NCI-H69 (cell line): ENCODE results near the gene NBPF3.
"Not testable (repeated sequence)": the region's sequence is repeated elsewhere in the genome, so short reads cannot be mapped to it uniquely, and the experiment has no call there.

Experiments
- DNase-seq: peaks from one replicate; lab custom pipeline; 2025; lab: John Stamatoyannopoulos, UW

NBPF3 gene

GRCh38 chr1:21439721-21440629 is at the start of gene NBPF3:
NBPF3 (plus strand) TSS chr1:21440137; CDS start chr1:21445087, 4,950 bp downstream.
- DNase-seq: peak; percentile 87

- DNase-seq: no peak
Observed at GRCh38 chr1:21391497-21391896, 48.4 kb upstream of the NBPF3 start.

GRCh38 chr1:21392587-21393263 is 47.2 kb upstream of the NBPF3 start:
- DNase-seq: no peak

GRCh38 chr1:21396516-21396915 is 43.4 kb upstream of the NBPF3 start:
- DNase-seq: no peak

- peak; percentile 69 for DNase-seq
Observed at GRCh38 chr1:21397813-21398188, 42.1 kb upstream of the NBPF3 start.

GRCh38 chr1:21401726-21402346 is 38.1 kb upstream of the NBPF3 start:
- not testable (repeated sequence) for DNase-seq

DNA sequence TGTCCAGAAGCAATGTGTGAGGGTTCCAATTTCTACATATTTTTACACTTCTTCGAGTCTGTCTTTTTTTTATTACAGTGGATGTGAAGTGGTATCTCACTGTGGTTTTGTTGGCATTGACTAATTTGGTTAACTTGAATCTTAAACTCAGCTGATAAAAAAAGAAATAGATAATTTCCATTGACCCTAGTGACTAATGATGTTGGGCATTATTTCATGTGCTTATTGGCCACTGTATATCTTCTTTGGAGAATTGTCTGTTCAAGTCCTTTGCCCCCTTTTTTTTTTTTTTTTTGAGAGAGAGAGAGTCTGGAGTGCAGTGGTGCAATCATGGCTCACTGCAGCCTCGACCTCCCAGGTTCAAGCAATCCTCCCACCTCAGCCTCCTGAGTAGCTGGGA is 33.3 kb upstream of the NBPF3 start:
- DNase-seq: no peak

DNA sequence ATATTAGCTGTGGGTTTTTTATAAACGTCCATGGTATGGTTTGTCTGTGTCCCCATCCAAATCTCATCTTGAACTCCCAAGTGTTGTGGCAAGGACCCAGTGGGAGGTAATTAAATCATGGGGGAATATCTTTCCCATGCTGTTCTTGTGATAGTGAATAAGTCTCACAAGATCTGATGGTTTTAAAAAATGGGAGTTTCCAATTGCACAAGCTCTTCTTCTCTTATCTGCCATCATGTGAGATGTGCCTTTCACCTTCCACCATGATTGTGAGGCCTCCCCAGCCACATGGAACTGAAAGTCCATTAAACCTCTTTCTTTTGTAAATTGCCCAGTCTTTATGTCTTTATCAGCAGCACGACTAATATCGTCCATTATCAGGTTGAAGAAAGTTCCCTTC is 30.0 kb upstream of the NBPF3 start:
- not testable (repeated sequence) for DNase-seq

GRCh38 chr1:21414015-21414414 is 25.9 kb upstream of the NBPF3 start:
- no peak for DNase-seq

DNA sequence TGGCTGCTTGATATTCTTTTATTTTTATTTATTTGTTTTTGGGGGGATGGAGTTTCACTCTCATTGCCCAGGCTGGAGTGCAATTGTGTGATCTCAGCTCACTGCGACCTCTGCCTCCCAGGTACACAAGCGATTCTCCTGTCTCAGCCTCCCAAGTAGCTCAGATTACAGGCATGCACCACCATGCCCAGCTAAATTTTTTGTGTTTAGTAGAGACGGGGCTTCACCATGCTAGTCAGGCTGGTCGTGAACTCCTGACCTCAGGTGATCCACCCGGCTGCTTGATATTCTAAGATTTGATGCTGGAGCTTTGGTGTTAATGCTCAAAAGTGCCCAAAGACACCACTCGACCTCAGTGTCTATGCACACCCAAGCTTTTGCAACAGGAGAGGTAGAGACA is 19.6 kb upstream of the NBPF3 start:
- not testable (repeated sequence) for DNase-seq

DNA sequence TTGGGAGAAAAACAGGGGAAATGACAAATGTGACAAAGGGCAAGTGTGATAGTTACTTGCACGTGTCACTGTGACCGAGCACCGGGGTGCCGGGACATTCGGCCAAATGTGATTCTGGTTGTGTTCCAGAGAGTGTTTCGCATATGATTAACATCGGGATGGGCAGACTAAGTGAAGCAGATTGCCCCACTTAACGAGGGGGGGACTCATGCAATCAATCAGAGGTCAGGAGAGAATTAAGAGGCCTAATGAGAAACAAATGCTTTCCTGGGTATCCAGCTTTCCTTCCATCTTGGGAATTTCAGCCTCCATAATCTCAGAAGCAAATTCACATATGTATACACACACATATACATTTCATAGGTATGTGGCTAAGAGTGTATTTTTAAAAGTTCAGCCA is 18.6 kb upstream of the NBPF3 start:
- DNase-seq: not testable (repeated sequence)

DNA sequence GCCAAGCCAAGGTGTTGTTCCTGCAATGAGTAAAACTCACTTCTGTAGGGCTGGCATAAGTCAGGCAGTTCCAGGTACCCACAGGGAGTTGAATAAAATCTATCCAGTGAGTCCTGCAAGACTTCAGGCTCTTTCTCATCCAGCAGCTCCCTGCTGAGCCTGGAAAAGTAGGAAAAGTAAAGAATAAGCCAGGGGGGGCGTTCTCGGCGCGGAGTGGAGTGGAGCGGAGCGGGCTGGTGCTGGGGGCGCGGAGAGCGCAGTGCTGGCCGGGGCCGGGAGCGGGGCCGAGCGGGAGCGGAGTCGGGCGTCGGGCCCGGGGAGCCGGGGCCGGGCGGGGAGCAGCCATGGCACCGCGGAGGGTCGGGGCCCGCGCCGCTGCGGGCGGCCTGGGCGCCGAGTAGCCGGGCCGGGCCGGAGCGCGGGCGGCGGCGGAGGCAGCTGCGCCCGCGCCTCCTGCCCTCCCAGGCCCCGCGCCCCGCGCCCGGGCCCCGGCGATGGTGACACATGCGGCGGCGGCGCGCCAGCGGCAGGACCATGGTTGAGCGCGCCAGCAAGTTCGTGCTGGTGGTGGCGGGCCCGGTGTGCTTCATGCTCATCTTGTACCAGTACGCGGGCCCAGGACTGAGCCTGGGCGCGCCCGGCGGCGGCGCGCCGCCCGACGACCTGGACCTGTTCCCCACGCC is 12.0 kb upstream of the NBPF3 start:
- DNase-seq: not testable (repeated sequence)

- not testable (repeated sequence) for DNase-seq
Observed at GRCh38 chr1:21428481-21429073, 11.4 kb upstream of the NBPF3 start.

DNA sequence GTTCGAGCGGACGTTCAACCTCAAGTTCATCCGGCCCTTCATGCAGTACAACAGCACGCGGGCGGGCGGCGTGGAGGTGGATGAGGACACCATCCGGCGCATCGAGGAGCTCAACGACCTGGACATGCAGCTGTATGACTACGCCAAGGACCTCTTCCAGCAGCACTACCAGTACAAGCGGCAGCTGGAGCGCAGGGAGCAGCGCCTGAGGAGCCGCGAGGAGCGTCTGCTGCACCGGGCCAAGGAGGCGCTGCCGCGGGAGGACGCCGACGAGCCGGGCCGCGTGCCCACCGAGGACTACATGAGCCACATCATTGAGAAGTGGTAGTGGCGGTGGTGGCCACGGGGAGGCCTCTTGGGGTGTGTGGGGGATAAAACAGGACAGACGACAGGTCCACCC is 10.7 kb upstream of the NBPF3 start:
- not testable (repeated sequence) for DNase-seq

GRCh38 chr1:21430875-21431274 is 9.1 kb upstream of the NBPF3 start:
- DNase-seq: not testable (repeated sequence)

- DNase-seq: no peak
Observed at GRCh38 chr1:21434394-21434793, 5.5 kb upstream of the NBPF3 start.

DNA sequence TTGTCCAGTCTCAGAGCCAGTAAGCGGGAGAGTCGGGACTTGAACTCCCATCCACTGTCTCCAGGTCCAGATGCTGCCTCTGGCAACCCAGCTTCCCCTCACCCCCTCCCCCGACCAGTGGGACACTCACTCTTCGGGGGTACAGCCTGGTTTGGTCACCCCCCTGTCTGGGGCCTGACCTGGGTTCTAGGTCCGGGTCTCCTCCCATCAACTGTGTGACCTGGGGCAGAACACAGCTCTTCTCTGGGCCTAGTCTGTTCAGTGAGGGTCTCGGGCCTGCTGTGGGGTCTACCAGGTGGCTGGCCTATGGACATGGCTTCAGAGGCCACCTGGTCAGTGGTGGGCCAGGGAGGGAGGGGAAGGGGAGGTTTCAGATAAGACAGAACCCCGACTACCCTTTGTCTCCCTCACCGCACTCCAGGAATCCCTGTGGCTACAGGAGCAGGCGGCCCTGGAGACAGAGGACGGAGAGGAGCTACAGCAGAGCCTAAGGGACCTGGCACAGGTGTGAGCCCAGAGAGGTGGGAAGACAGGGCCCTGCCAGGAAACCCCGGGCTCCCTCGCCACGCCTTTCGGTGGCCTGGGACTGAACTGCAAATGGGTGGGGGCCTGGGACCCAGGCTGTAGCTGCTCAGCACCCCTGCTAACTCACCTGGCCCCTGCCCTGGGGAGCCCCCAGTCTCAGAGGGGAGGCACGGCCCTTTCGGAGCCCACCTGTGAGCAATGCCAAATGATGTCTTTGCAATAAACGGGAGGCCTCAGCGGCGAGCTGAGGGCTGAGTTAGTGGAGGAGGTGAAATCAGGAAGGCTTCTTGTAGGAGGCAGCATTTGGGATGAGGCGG is 4.1 kb upstream of the NBPF3 start:
- no peak for DNase-seq

DNA sequence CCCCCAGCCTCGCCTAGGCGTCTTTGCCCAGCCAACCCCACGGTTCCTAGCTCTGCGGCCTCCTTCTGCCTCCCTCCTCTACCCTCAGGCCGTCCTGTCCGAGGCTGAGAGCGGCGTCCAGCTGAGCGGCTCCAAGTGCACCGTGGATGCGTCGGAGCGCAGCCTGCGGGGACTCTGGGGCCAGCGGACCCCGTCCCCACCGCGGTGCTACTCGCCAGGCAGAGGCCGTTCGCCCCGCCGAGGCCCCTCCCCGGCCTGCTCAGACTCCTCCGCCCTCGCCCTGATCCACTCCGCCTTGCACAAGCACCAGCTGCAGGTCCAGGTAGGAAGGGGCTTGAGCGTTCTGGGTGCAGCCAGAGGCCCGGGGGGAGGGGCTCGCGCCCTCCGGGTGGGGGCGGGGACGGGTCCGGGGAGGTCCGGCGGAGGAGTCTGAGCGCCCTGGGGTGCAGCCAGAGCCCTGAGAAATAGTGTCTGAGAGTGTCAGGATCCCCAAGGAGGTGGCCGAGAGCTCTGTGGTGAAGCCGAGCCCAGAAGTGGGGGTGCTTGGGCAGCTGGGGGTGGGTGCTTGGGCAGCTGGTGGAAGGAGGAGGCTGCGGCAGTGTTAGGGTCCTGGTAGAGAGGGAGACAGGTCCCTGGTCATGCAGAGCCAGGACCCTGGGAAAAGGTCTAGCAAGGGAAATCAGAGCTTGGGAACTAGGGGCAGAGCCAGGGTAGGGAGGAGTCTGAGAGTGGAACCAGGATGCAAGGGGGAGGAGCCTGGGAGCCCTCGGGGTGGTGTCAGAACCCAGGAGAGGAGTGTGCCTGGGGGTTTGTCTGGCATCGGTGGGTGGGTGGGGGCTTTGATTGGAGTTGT is 3.2 kb upstream of the NBPF3 start:
- peak; percentile 64 for DNase-seq

- peak; percentile 56 for DNase-seq
Observed at GRCh38 chr1:21437341-21437640, 2.6 kb upstream of the NBPF3 start.
